UCSD-AML1 (cell line): ENCODE results near the gene CSH2.

Experiments
- DNase-seq: peaks from one replicate; lab custom pipeline; 2025; ENCODE audit not compliant: unreplicated experiment; lab: John Stamatoyannopoulos, UW

CSH2 gene

GRCh38 chr17:63855185-63855584 is 18.3 kb downstream of the CSH2 start:
- DNase-seq = no peak

- no peak for DNase-seq
Observed at GRCh38 chr17:63854709-63855108, 18.8 kb downstream of the CSH2 start.

GRCh38 chr17:63853260-63853659 is 20.2 kb downstream of the CSH2 start:
- DNase-seq = no peak

DNA sequence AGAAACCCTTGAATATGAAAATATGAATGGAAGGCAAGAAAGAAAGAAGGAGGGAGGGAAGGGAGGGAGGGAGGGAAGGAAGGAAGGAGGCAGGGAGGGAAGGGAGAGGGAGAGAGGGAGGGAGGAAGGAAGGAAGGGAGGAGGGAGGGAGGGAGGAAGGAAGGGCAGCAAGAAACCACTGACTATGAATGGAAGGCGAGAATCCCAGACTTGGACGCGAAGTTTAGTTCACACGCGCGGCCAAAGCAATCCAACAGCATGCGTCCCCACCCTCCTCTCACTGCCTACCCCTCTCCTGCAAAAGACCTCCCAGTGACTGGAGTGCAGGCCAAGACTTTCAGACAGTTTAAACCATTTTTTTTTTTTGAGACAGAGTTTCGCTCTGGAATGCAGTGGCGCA is 23.1 kb downstream of the CSH2 start:
- no peak for DNase-seq

- peak; percentile 82 for DNase-seq
Observed at GRCh38 chr17:63848834-63849689, 24.4 kb downstream of the CSH2 start.

GRCh38 chr17:63847525-63848249 is 25.8 kb downstream of the CSH2 start:
- no peak for DNase-seq

DNA sequence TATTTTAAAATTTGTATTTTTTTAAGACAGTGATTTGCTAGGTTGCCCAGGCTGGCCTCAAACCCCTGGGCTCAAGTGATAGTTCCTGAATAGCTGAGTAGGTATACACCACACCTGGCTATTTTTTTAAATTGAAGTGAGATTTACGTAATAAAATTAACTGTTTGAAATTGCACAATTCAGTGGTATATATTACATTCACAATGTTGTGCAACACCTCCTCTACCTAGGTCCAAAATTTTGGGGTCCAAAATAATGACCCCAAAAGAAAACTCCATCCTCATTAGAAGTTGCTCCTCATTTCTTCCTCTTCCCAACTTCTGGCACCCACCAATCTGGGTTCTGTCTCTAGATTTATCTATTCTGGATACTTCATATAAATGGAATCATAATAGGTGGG is 28.0 kb downstream of the CSH2 start:
- DNase-seq = no peak

DNA sequence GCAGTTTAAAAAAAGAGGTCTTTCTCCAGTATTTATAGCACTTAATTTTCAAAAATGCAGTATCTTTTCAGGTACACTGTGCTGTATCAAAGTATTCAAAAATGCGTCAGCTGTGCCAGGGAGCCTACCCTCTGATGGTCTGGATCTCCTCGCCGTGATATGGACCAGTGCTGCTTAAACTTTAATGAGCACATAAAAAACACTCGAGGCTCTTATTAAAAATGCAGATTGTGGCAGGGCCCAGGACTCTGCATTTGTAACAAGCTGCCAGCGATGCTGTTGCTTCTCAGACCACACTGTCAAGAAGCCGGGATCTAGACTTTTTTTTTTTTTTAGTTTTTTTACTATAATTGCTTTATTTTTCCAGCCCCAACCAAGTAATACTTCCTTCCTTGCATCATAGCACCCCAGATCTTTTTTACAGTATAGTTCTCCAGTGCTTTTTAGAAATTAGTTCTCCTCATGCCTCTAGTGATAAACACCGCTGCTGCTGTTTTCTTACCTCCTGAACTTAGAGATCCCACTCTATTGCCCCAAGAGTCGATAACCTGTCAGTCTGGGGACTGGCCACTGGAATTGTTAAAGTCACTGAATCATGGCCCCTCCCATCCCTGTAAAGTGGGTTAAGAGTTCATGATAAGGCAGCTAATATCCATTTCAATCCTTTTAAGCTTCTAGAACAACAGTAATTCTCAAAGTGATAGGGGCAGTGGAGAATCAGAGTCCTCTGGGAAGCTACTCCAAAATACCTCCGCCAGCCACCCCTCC is 29.4 kb downstream of the CSH2 start:
- DNase-seq = no peak

DNA sequence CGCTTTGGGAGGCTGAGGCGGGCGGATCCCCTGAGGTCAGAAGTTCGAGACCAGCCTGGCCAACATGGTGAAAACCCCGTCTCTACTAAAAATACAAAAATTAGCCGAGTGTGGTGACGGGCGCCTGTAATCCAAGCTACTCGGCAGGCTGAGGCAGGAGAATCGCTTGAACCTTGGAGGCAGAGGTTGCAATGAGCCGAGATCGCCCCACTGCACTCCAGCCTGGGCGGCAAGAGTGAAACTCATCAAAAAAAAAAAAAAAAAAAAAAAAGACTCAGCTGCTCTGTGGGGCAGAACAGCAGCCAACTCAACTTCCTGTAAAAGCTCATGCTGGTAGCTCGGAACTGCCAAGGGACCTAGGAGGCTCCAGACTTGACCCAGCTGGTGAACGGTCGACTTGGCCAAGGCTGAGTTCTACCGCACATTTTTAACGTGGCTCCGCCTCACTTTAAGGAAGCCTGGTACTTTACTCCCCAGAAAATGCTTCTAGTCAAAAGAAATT is 30.0 kb downstream of the CSH2 start:
- DNase-seq = peak; percentile 52

GRCh38 chr17:63842540-63843386 is 30.7 kb downstream of the CSH2 start, which contains the start of gene SMARCD2:
Gene SMARCD2 (minus strand): TSS chr17:63842685. CDS start chr17:63842674, 11 bp downstream.
- peak; percentile 100 for DNase-seq

DNA sequence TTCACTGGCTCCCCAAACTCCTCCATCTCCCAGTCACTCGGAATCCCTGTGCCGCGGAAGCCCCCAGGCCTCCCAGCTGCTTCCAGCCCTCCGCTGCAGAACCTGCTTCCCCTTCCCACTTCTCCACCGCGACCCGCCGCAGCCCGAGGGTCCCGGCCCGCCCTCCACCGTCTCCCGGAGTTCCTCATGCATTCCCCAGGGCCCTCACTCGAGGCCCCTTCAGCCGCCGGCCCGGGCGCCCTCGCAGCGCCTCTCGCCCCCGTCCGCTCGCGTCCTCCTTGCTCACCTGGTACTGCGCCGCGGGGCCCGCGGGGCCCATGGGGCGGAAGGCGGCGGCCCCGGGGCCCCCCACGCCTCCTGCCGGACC is 31.3 kb downstream of the CSH2 start:
- DNase-seq = peak; percentile 59

- DNase-seq = peak; percentile 56
Observed at GRCh38 chr17:63841350-63842172, 31.9 kb downstream of the CSH2 start.

- DNase-seq = no peak
Observed at GRCh38 chr17:63840591-63841349, 32.7 kb downstream of the CSH2 start.

- DNase-seq = no peak
Observed at GRCh38 chr17:63838631-63839171, 34.8 kb downstream of the CSH2 start.

DNA sequence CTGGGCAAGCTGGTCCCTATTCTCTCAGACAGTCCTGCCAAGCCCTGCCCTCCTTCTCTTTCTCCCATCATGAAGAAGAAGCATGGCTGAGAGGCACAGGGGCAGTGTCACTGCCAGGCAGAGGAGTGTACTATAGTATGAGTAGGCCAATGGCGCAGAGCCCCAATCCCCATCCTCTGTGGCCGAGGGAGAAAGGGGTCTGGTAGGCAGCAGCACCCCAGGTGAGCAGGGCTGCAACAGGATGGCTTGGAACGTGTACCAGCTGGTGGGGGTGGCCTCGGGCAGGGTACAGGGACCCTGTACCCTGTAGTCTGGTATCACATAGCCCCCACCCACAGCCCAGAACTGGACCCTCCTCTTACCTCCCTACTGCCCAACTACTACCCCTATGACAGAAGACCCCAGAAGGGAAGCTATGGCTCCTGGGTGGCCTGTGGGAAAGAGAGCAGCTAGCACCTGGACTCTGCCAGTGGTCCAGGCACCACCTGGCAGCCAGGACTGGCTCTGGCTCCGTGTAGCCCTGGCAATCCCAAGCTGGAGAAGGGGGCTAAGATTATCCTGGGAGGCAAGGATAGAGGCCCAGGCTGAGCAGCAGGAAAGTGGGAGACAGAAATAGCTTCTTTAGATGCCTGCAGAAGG is 35.4 kb downstream of the CSH2 start:
- no peak for DNase-seq

DNA sequence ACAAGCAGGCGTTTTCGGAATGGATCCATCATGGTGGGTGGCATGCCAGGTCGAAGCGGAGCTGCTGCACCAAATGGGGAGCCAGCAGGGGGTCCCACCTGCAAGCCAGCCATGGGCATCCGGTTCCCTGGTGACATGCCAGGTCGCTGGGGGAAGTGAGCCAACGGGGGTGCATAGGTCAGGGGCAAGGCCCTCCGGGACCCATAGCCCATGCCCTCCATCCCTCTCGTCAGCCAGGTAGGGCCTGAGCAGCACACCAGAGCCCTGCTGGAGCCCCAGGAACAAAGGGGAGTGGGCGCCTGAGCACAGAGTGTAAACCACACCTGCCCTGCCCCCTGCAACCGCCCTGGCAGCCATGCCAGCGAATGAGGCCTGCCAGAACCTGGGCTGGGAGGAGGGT is 36.0 kb downstream of the CSH2 start:
- DNase-seq = no peak

DNA sequence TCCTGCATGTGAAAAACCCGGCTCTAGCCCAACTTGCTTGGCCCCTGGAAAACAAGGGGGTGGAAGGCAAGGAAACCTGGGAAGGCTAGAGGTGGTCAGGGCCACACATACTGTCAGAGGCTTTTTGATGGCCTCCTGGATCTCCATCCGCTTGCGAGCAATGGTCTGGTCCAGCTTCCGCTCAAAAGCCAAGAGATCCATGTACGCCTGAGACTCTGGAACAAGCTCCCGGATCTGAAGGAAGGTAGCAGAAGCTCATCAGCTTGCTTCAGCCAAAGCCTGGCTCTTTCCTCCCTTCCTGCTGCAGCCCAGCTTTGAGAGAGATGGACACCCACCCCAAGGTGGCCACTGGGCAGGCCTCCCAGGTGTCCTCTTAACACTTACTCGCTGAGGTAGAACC is 36.7 kb downstream of the CSH2 start:
- no peak for DNase-seq

GRCh38 chr17:63835167-63835720 is 38.2 kb downstream of the CSH2 start:
- no peak for DNase-seq
